Amygdala (tissue), 56 donors: Measurements from ENCODE around the gene ESR1.

Experiments used
- DNase-seq, 56 donors: peaks; one replicate each; lab custom pipeline; 2025; lab: John Stamatoyannopoulos, UW

ESR1 gene

GRCh38 chr6:152160346-152160745, 352.9 kb downstream of the ESR1 start:
- no peak for DNase-seq

GRCh38 chr6:152161501-152161900, 354.0 kb downstream of the ESR1 start:
- no peak for DNase-seq

- DNase-seq: no peak
These were observed 357.5 kb downstream of the ESR1 start for GRCh38 chr6:152164957-152165356.

DNA sequence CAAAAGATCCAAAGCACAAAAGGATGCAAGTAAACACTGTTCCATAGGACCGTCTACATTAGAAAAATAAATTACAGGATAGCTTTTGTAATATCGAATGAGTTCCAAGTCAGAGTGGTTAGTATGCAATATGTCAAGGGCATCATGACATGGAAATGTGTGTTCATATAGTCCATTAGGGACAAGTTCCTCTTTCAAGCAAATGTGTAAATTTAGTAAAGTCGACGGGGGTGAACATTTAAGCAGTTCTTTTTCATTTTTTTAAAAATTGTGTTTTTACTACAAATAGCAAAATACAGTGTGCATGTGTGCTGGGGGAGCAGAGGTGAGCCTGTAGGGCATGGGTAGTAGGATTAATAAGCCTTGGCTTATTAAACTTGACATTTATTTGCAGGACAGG, 359.0 kb downstream of the ESR1 start:
- DNase-seq: no peak

DNA sequence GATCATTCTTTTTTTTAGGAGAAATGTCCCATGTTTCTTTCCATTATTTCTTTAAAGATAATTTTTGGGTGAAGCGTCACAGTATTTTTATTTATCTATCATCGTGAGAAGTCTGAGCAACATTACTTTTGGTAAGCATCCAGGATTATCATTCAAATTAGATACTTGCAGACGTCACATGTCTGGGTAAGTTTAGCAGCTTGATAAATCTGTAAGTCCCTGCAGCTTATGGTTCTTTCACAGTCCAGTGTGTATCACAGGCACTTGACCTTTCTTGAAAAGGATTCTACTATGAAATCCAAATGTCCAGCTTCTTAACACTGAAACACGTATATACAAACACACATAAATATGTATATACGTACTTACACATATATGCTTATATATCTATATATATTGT, 359.4 kb downstream of the ESR1 start:
- DNase-seq: no peak

DNA sequence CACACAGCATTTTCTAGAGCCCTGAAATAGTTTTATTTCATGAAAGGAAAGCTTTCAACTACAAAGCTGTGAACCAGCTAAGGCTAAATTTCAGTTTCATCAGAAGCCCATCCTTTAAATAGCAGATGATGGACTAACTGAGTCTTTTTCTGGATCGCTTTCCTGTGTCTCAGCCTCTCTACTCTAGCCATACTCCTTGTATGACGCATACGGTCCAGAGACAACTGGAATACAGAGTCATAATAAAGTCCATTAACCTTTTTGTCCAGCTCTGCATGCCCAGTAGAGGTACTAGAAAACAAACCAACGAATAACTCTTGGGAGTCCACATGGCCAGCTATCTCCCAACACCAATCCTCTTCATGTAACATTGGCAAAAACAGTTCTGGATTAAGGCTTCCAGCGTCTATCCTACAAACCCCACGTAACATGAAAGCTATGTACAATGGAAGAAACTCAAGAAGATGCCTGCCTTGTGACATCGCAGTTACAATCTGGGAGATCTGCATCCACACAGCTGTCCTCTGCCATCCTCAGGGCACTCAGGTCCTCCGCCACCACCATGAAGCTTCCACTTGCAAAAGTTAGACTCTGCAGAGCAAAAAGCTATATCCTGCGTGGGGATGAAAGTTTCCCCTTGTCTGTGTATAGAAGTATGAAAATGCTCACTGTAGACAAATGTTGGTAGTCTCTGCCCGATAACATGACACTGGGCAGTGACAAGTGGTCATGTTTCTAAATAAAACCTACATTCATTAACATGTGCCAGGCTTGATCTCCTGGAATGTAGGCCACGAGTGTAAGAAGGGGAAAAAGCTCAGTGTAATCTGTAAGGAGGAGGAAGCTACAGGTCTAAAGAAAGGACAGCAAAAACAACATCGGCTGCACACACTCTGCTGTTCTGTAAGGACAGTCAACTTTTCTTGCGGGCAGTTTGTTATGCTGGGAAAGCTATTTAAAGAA, 360.4 kb downstream of the ESR1 start:
- DNase-seq: no peak

DNA sequence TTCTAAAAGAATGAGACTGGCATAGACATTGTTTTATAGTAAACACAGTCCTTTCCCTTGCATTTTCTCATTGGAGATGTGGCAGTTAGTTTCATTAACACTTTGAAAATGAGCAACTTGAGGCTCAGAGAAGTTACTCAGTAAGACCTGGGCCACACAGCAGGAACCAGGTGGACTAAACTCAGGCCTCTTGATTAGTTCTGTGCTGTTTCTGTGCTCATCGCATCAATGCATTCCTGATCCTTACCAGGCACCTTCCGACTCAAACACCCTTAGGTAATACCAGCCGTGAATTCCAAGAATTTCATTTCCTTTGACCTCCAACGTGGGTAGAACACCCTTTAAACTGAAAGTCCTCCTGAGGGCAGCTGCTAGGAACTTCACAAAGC, 362.8 kb downstream of the ESR1 start:
- DNase-seq: no peak

DNA sequence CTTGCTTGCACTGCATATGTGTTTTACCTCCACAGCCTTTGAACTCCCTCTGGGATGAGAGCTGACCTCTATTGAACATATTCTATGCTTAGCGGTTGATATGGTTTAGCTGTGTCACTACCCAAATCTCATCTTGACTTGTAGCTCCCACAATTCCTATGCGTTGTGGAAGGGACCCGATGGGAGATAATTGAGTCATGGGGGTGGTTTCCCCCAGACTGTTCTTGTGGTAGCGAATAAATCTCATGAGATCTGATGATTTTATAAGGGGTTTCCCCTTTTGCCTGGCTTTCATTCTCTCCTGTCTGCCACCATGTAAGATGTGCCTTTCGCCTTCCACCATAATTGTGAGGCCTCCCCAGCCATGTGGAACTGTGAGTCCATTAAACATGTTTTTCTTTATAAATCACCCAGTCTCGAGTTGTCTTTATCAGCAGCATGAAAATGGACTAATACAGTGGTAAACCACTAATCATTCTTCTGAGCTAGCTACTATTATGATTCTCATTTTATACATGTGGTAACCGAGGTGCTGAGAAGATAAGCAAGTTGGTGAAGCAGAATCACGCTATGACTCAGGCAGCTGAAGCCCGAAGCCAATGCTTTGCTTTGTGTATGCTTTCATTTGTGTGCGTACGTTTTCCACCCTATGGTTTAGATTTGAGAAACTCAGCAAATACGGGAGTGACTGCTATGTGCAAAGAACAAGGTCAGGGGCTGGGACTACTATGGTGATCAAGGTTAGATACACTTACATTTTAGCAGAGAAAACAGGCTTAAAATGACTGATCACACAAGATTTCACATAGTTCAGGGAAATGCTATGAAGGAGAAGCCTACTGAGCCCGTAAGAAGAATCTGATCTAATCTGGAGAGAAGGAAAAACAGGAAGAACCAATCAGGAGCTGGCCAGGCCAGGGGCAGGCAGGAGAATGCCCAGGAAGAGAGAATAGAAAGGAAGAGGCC, 363.5 kb downstream of the ESR1 start:
- DNase-seq: no peak

GRCh38 chr6:152173321-152173720, 365.8 kb downstream of the ESR1 start:
- DNase-seq: no peak

DNA sequence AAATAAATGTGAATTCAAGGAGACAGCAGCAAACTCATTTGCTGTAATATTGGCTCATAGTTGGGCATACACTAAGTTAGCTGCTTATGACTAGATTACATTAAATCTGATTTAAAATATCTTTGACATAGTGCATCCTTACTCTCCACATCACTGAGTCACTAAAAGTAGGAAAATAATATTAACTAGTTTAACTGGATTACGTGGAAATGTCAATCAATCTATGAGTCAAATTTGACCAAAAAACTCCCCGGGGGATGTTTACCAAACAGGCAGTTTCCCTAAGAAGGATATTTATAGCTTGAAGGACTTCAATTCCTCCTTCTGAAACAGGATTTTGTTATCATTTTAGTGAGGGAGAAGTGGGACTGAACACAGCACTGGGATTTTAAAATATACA, 366.5 kb downstream of the ESR1 start:
- no peak for DNase-seq

- no peak for DNase-seq
These were observed 368.8 kb downstream of the ESR1 start for GRCh38 chr6:152176268-152176667.
